SU-DHL-6 (cell line): ENCODE data around the gene TMEM37.

Source experiments
- H2AFZ ChIP-seq: fragments of 200-600 bp; sonication (generic); 2 replicates; pipeline ENCODE4 v1.6.1; 2014; ENCODE audit warnings: low read depth, mild to moderate bottlenecking, moderate library complexity, mixed read lengths, antibody characterized with exemption, low read length; ENCODE audit not compliant: severe bottlenecking
- H3F3A ChIP-seq: fragments of 200-600 bp; shearing (Covaris generic); 2 replicates; pipeline ENCODE4 v1.6.0; 2016; ENCODE audit warnings: antibody characterized with exemption, mild to moderate bottlenecking; ENCODE audit not compliant: insufficient read depth
- H3K27ac ChIP-seq: fragments of 200-600 bp; sonication (generic); 2 replicates; pipeline ENCODE4 v1.5.1; 2016; ENCODE audit warnings: low read depth, mild to moderate bottlenecking, low read length, moderate library complexity, mixed read lengths
- H3K27me3 ChIP-seq: fragments of 200-600 bp; sonication (generic), shearing (Covaris generic); 2 replicates; pipeline ENCODE4 v1.6.0; 2014; ENCODE audit warnings: mild to moderate bottlenecking, low read length
- H3K36me3 ChIP-seq: fragments of 200-600 bp; sonication (generic); 2 replicates; pipeline ENCODE4 v1.6.1; 2014; ENCODE audit warnings: mild to moderate bottlenecking, low read length, mixed read lengths
- H3K4me2 ChIP-seq: fragments of 300-600, 200-600 bp; shearing (Covaris generic), sonication (generic); 2 replicates; pipeline ENCODE4 v1.6.0; 2014; ENCODE audit warnings: low read length, low read depth, mild to moderate bottlenecking; ENCODE audit not compliant: poor library complexity, severe bottlenecking
- H3K4me3 ChIP-seq: fragments of 200-600 bp; sonication (generic); 2 replicates; pipeline ENCODE4 v1.5.1; 2014; ENCODE audit warnings: antibody characterized with exemption, low read length, mild to moderate bottlenecking, mixed read lengths; ENCODE audit not compliant: insufficient read depth, poor library complexity, severe bottlenecking
- H3K79me2 ChIP-seq: fragments of 200-600 bp; sonication (generic); 2 replicates; pipeline ENCODE4 v1.6.1; 2014; ENCODE audit warnings: mild to moderate bottlenecking, low read length, moderate library complexity; ENCODE audit not compliant: insufficient read depth
- H3K9ac ChIP-seq: fragments of 200-600 bp; sonication (generic); 2 replicates; pipeline ENCODE4 v1.7.0; 2014; ENCODE audit warnings: mild to moderate bottlenecking, low read length
- H3K9me2 ChIP-seq: fragments of 200-600 bp; sonication (generic); replicated peaks from 2 replicates; pipeline ENCODE4 v1.6.1; 2014; ENCODE audit warnings: low read length; ENCODE audit not compliant: insufficient read depth
- H3K9me3 ChIP-seq: fragments of 200-600 bp; sonication (generic); 2 replicates; pipeline ENCODE4 v1.6.1; 2014; ENCODE audit warnings: low read length, mixed read lengths; ENCODE audit not compliant: insufficient read depth
- H4K20me1 ChIP-seq: fragments of 200-600 bp; sonication (generic); 2 replicates; pipeline ENCODE4 v1.6.1; 2014; ENCODE audit warnings: low read depth, mild to moderate bottlenecking, antibody characterized with exemption, low read length, moderate library complexity, mixed read lengths
- CTCF ChIP-seq: fragments of 200-600 bp; sonication (generic); IDR thresholded peaks from one replicate; pipeline ENCODE4 v1.5.1; 2017; ENCODE audit warnings: antibody characterized with exemption, mild to moderate bottlenecking, low read length, moderate library complexity; ENCODE audit not compliant: insufficient read depth, poor library complexity, severe bottlenecking
- EZH2phosphoT487 ChIP-seq: fragments of 200-600 bp; sonication (generic), shearing (Covaris generic); conservative IDR thresholded peaks from 2 replicates; pipeline ENCODE4 v1.6.1; 2018; ENCODE audit warnings: mild to moderate bottlenecking, antibody characterized with exemption, low read length, moderate library complexity, mixed read lengths

TMEM37 gene

GRCh38 chr2:119474371-119475224, 42.9 kb downstream of the TMEM37 start:
- H3K27me3 ChIP-seq = no peaks in the 10 kb centered on the region
- H3F3A ChIP-seq = no peaks in the 10 kb centered on the region
- H2AFZ ChIP-seq = no peak overlapping the region
- H3K27ac ChIP-seq = no peak overlapping the region
- no peak overlapping the region for H3K4me3 ChIP-seq
- no peak overlapping the region for H3K9ac ChIP-seq
- no peaks in the 10 kb centered on the region for H3K9me3 ChIP-seq
- H3K36me3 ChIP-seq = no peaks in the 10 kb centered on the region
- H3K9me2 ChIP-seq = no peaks in the 10 kb centered on the region
- no peak overlapping the region for H3K4me2 ChIP-seq
- TF ChIP-seq CTCF (no peak), EZH2phosphoT487 (no peak)
- no peaks in the 10 kb centered on the region for H4K20me1 ChIP-seq
- H3K79me2 ChIP-seq = no peaks in the 10 kb centered on the region

GRCh38 chr2:119475225-119475856, 43.7 kb downstream of the TMEM37 start:
- H3K79me2 ChIP-seq = no peaks in the 10 kb centered on the region
- H2AFZ ChIP-seq = no peak overlapping the region
- H3K4me3 ChIP-seq = no peak overlapping the region
- no peaks in the 10 kb centered on the region for H3K27me3 ChIP-seq
- H3K4me2 ChIP-seq = no peak overlapping the region
- no peaks in the 10 kb centered on the region for H3F3A ChIP-seq
- no peaks in the 10 kb centered on the region for H3K36me3 ChIP-seq
- no peak overlapping the region for H3K9ac ChIP-seq
- H3K9me2 ChIP-seq = no peaks in the 10 kb centered on the region
- no peaks in the 10 kb centered on the region for H4K20me1 ChIP-seq
- H3K9me3 ChIP-seq = no peaks in the 10 kb centered on the region
- H3K27ac ChIP-seq = no peak overlapping the region
- TF ChIP-seq CTCF = no peak
- no peak for TF ChIP-seq EZH2phosphoT487

- Histone ChIP-seq H3F3A (no peaks in the 10 kb centered on the region), H2AFZ (no peak overlapping the region), H3K27me3 (no peaks in the 10 kb centered on the region), H3K9me3 (no peaks in the 10 kb centered on the region), H3K4me3 (no peak overlapping the region), H3K36me3 (no peaks in the 10 kb centered on the region), H3K4me2 (no peak overlapping the region), H3K27ac (no peak overlapping the region), H3K79me2 (no peaks in the 10 kb centered on the region), H3K9me2 (no peaks in the 10 kb centered on the region), H4K20me1 (no peaks in the 10 kb centered on the region), H3K9ac (no peak overlapping the region)
- TF ChIP-seq EZH2phosphoT487 (no peak), CTCF (no peak)
Measured at GRCh38 chr2:119475857-119476244, 44.2 kb downstream of the TMEM37 start.
